LNCAP (cell line): ENCODE results near the gene LHFPL2.

Experiments used
- CTCF ChIP-seq: fragments of 450-650 bp; IDR thresholded peaks from 2 replicates; pipeline ENCODE4 v1.5.1; 2017; ENCODE audit warnings: mild to moderate bottlenecking

LHFPL2 gene

GRCh38 chr5:78594610-78595457 lies 53.7 kb downstream of the LHFPL2 start:
- no peak for TF ChIP-seq CTCF

- TF ChIP-seq CTCF, result no peak
Observed at GRCh38 chr5:78594021-78594420, 54.6 kb downstream of the LHFPL2 start.

- TF ChIP-seq CTCF, result no peak
Observed at GRCh38 chr5:78593465-78593864, 55.1 kb downstream of the LHFPL2 start.

GRCh38 chr5:78592735-78593386 lies 55.7 kb downstream of the LHFPL2 start:
- no peak for TF ChIP-seq CTCF

GRCh38 chr5:78591972-78592700 lies 56.4 kb downstream of the LHFPL2 start:
- TF ChIP-seq CTCF, result no peak

GRCh38 chr5:78591138-78591612 lies 57.4 kb downstream of the LHFPL2 start:
- TF ChIP-seq CTCF, result no peak

- TF ChIP-seq CTCF, result no peak
Observed at GRCh38 chr5:78589923-78590322, 58.6 kb downstream of the LHFPL2 start.
